A673 (cell line): ENCODE results near the gene ARPIN. TPM values are rescaled to one million over a fixed set of nuclear protein-coding genes. Genes with fewer than 3 reads are reported as not detected.

Experiments used
- BruUV-seq: library from RNA; stranded (reverse); fragments of 400-500 nt; replicated peaks from 2 replicates; lab custom pipeline; 2021; lab: Mats Ljungman, UMichigan
- CTCF ChIA-PET: fragments of 300-600 bp; sonication (Branson Sonifier 250); formaldehyde crosslinking; loops from one replicate; lab custom pipeline; 2022; ENCODE audit warnings: antibody characterized with exemption; lab: Charles Lee
- POLR2A ChIA-PET: fragments of 300-600 bp; sonication (Branson Sonifier 250); formaldehyde crosslinking; loops from one replicate; lab custom pipeline; 2022; ENCODE audit warnings: antibody characterized with exemption; ENCODE audit not compliant: low non-redundant PET; lab: Charles Lee
- DNase-seq: peaks from one replicate; pipeline ENCODE4 v3.0.0-alpha.2; 2015; ENCODE audit warnings: low spot score
- H3K27ac ChIP-seq: fragments of 200-600 bp; sonication (generic); 2 replicates; pipeline ENCODE4 v1.5.1; 2016; ENCODE audit warnings: mixed run types, low read depth, mild to moderate bottlenecking, mixed read lengths, antibody characterized with exemption, low read length; ENCODE audit not compliant: poor library complexity, severe bottlenecking
- H3K27me3 ChIP-seq: fragments of 200-600 bp; sonication (generic); replicated peaks from 2 replicates; pipeline ENCODE4 v1.6.1; 2017; ENCODE audit warnings: mixed run types, low read depth, mild to moderate bottlenecking, mixed read lengths, antibody characterized with exemption, low read length; ENCODE audit not compliant: insufficient read depth, poor library complexity
- H3K36me3 ChIP-seq: fragments of 200-600 bp; sonication (generic); 2 replicates; pipeline ENCODE4 v1.6.1; 2016; ENCODE audit warnings: mixed run types, mild to moderate bottlenecking, mixed read lengths, antibody characterized with exemption, low read length; ENCODE audit not compliant: insufficient read depth, poor library complexity, severe bottlenecking
- H3K4me1 ChIP-seq: fragments of 200-600 bp; sonication (generic); 2 replicates; pipeline ENCODE4 v1.6.1; 2017; ENCODE audit warnings: mixed run types, mild to moderate bottlenecking, mixed read lengths, antibody characterized with exemption, low read length; ENCODE audit not compliant: insufficient read depth, poor library complexity, severe bottlenecking
- H3K4me3 ChIP-seq: fragments of 200-600 bp; sonication (generic); 2 replicates; pipeline ENCODE4 v1.5.1; 2016; ENCODE audit warnings: low read depth, mixed run types, mild to moderate bottlenecking, mixed read lengths, low read length; ENCODE audit not compliant: poor library complexity, severe bottlenecking
- H3K9me3 ChIP-seq: fragments of 200-600 bp; sonication (generic); 2 replicates; pipeline ENCODE4 v1.6.1; 2016; ENCODE audit warnings: mixed run types, low read depth, mild to moderate bottlenecking, mixed read lengths, antibody characterized with exemption, low read length; ENCODE audit not compliant: poor library complexity, severe bottlenecking
- EZH2 ChIP-seq: fragments of 200-600 bp; sonication (generic); IDR thresholded peaks from 2 replicates; pipeline ENCODE4 v1.6.1; 2017; ENCODE audit warnings: borderline replicate concordance, low read depth, mild to moderate bottlenecking, mixed read lengths, antibody characterized with exemption, low read length; ENCODE audit not compliant: poor library complexity, severe bottlenecking
- intact Hi-C: fragments of 100-400 bp; cut with micrococcal nuclease; formaldehyde crosslinking; loops from one replicate; pipeline ENCODE4 v1.10.0; 2022; ENCODE audit not compliant: unreplicated experiment
- total RNA-seq: library from RNA; stranded (reverse); gene quantifications from 2 replicates; pipeline ENCODE4 v1.2.3, GENCODE V29; 2021
- TF ChIP-seq, protein P1 (sequence below): fragments of 300-800, 200-600 bp; sonication (generic); conservative IDR thresholded peaks from 2 replicates; pipeline ENCODE4 v1.5.1; 2017; ENCODE audit warnings: low read depth, mild to moderate bottlenecking, antibody characterized with exemption, low read length, moderate library complexity, mixed read lengths

Gene ARPIN
- total RNA-seq, 1 experiment from 2014 or later = 5.9 TPM

DNA sequence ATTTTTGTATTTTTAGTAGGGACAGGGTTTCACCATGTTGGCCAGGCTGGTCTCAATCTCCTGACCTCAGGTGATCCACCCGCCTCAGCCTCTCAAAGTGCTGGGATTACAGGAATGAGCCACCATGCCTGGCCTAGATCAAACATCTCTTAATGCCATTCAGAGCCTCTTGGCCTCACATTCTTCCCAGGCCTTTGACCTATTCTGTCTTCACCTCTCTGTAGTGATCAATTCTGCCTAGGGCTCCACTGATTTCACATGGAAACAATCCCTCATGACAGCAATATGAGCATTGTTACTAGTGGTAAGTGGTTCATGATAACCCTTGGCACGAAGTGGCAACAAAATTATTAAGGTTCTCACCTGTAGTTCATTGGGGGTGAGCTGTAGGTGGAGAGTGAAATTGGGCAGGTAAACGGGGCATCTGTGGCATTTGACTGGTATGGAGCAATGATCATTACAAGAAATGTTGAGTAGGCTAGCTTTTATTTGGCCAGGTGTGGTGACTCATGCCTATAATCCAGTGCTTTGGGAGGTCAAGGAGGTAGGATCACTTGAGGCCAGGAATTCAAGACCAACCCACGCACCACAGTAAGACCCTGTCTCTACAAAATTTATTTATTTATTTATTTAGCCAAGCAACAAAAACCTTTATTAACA, 4.8 kb upstream of the ARPIN start:
- no TSS peak for BruUV-seq
- DNase-seq = no peak
- POLR2A ChIA-PET = no interaction called here
- TF ChIP-seq, protein P1, sequence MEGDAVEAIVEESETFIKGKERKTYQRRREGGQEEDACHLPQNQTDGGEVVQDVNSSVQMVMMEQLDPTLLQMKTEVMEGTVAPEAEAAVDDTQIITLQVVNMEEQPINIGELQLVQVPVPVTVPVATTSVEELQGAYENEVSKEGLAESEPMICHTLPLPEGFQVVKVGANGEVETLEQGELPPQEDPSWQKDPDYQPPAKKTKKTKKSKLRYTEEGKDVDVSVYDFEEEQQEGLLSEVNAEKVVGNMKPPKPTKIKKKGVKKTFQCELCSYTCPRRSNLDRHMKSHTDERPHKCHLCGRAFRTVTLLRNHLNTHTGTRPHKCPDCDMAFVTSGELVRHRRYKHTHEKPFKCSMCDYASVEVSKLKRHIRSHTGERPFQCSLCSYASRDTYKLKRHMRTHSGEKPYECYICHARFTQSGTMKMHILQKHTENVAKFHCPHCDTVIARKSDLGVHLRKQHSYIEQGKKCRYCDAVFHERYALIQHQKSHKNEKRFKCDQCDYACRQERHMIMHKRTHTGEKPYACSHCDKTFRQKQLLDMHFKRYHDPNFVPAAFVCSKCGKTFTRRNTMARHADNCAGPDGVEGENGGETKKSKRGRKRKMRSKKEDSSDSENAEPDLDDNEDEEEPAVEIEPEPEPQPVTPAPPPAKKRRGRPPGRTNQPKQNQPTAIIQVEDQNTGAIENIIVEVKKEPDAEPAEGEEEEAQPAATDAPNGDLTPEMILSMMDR = no peak
- no peak for TF ChIP-seq EZH2
- Histone ChIP-seq H3K27ac (no peak overlapping the region), H3K4me1 (peaks cover 7% of the 10 kb centered on the region), H3K4me3 (no peak overlapping the region), H3K9me3 (no peaks in the 10 kb centered on the region), H3K36me3 (no peaks in the 10 kb centered on the region), H3K27me3 (no peaks in the 10 kb centered on the region)
- intact Hi-C loops = no loop called here
- CTCF ChIA-PET = no interaction called here

DNA sequence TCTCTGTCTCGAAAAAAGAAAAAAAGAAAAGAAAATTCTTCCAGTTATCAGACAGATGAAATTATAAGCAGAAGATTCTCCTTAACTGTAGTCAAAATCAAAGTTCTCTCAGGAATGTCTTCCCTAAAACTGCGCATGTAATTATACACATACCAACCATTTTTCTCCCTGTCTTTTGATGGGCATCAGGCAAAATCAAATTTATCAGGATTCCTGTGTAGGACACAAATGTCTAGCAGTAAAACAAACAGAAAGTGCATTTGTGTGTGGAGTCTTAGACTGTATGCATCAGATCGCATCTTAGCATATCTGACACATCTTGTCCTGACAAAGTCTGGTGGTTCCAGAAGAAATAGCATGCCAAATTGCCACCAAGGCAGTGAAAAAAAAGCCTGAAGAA, 3.9 kb upstream of the ARPIN start:
- intact Hi-C loops = no loop called here
- no peak for DNase-seq
- ChIA-PET CTCF (no interaction called here), POLR2A (no interaction called here)
- no peaks in the 10 kb centered on the region for H3K27me3 ChIP-seq
- H3K4me1 ChIP-seq = peaks cover 7% of the 10 kb centered on the region
- no peaks in the 10 kb centered on the region for H3K9me3 ChIP-seq
- no TSS peak for BruUV-seq
- TF ChIP-seq EZH2 = no peak
- TF ChIP-seq, protein P1 = no peak
- no peak overlapping the region for H3K27ac ChIP-seq
- H3K4me3 ChIP-seq = no peak overlapping the region
- H3K36me3 ChIP-seq = no peaks in the 10 kb centered on the region

DNA sequence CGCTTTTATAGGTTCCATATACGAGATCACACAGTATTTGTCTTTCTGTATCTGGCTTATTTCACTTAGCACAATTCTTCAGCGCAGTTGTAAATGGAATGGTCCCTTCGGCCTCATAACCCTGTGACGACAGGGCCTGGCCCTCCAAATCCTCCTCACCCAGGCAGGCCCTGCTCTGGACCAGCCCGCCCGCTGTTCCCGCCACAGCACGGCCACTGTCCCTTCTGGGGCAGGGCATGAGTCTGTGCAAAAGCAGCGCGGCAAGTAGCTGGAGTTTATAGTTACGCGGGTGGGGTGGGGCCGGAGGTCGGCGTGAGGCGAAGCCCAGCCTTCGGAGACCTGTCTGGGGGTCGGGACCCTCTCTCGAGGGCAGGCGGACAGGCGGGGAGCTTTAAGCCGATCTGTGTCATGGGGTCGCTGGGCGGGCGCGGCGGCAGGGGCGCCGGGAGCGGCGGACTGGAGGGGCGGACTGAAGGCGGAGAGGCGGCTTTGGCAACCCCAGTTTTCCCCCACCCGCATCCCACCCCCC, 543 bp downstream of the ARPIN start:
- peaks cover 7% of the 10 kb centered on the region for H3K4me1 ChIP-seq
- DNase-seq = no peak
- H3K27me3 ChIP-seq = no peaks in the 10 kb centered on the region
- TF ChIP-seq, protein P1 = no peak
- no peak for TF ChIP-seq EZH2
- no TSS peak for BruUV-seq
- no peaks in the 10 kb centered on the region for H3K36me3 ChIP-seq
- CTCF ChIA-PET = interaction anchor here (0.6 kb wide), 1 partner anchor 320 kb away, joined by 3 read pairs; no protein-coding TSS in a partner anchor
- H3K9me3 ChIP-seq = no peaks in the 10 kb centered on the region
- no peak overlapping the region for H3K27ac ChIP-seq
- POLR2A ChIA-PET = no interaction called here
- H3K4me3 ChIP-seq = peak overlapping the region; percentile 60
- intact Hi-C loops = no loop called here
